Measurements from ENCODE around the gene MAGI1.
"Not testable (repeated sequence)": the region's sequence is repeated elsewhere in the genome, so short reads cannot be mapped to it uniquely, and the experiment has no call there.

MAGI1 gene

GRCh38 chr3:65639444-65639843 lies 399.3 kb downstream of the MAGI1 start:
- no peak overlapping the region for H3K4me3 ChIP-seq (ENCODE audit: low read depth, low read length)
- DNase-seq (ENCODE audit: low read depth): no peak

DNA sequence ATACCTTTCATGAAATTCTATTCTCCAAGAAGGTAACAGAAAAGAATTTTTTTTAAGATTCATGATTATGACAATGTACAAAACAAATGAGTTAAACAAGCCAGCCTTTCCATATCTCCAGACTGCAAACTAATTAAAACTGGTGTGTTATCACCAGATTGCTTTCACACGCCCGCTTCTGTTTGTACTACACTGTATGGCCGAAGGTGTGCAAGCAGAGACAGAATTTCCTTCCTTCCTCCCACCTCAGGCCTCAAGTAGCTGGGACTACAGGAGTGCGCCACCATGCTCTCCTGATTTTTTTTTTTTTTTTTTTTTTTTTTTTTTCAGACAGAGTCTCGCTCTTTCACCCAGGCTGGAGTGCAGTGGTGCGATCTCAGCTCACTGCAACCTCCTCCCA lies 400.4 kb downstream of the MAGI1 start:
- no peak for DNase-seq (ENCODE audit: low read depth)
- no peak overlapping the region for H3K4me3 ChIP-seq (ENCODE audit: low read depth, low read length)

DNA sequence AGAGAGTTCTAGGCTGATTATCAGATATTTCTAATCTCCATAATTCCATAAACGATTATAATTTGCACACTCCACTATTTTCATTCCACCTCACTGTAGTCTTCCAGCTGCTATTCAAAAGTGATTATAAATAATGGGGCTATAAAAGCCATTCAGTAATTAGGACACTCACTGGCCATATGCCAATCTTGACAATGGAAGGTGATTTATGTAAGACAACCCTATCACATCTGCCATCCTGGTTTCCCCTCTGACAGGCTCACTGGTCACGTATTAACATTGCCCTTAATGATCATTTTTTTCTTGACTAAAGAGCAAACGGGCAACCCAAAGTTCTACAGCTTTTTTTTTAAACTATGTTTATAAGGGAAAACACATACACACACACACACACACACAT lies 402.4 kb downstream of the MAGI1 start:
- no peak overlapping the region for H3K4me3 ChIP-seq (ENCODE audit: low read depth, low read length)
- DNase-seq (ENCODE audit: low read depth): no peak

DNA sequence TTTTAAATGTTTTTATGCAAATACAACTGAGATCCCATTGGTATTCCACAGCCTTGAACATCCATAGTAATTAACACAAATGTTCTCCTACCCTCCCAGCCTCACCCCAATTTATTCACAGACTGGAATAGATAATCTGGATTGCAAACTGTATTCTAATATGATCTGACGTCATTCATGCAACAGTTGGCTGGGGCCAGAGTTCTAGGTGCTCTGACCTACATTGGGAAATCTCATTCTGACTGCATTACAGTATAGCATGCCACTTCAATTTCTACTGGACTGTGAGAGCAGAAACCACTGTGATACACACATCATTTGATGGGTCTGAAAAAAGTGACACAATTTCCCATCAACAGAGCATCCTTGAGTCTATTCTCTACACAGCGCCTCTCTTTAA lies 403.1 kb downstream of the MAGI1 start:
- no peak overlapping the region for H3K4me3 ChIP-seq (ENCODE audit: low read depth, low read length)
- no peak for DNase-seq (ENCODE audit: low read depth)

GRCh38 chr3:65633018-65633638 lies 405.6 kb downstream of the MAGI1 start:
- no peak for DNase-seq (ENCODE audit: low read depth)
- H3K4me3 ChIP-seq (ENCODE audit: low read depth, low read length): no peak overlapping the region

- DNase-seq (ENCODE audit: low read depth): no peak
- no peak overlapping the region for H3K4me3 ChIP-seq (ENCODE audit: low read depth, low read length)
Measured at GRCh38 chr3:65632414-65632813, 406.3 kb downstream of the MAGI1 start.

GRCh38 chr3:65628978-65629377 lies 409.7 kb downstream of the MAGI1 start:
- no peak for DNase-seq (ENCODE audit: low read depth)
- no peak overlapping the region for H3K4me3 ChIP-seq (ENCODE audit: low read depth, low read length)

- H3K4me3 ChIP-seq (ENCODE audit: low read depth, low read length): no peak overlapping the region
- no peak for DNase-seq (ENCODE audit: low read depth)
Measured at GRCh38 chr3:65627062-65627461, 411.7 kb downstream of the MAGI1 start.

DNA sequence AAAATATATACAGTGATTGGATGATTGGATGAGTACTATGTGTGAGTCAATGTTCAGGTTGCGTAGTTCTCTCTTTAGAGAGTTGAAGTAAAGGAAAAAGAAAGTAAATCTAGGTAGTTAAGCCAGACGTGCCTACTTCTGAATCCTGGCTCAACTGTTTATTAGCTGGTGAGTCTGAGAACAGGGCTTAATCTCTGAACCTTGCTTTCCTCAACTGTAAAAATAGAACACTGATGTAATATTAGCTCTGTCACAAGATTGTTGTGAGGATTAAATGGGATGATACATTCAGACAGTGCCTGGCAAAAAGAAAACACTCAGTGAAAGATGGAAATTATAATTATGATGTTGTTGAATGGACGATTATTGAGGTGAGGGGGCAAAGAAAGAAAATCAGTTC lies 413.4 kb downstream of the MAGI1 start:
- no peak overlapping the region for H3K4me3 ChIP-seq (ENCODE audit: low read depth, low read length)
- no peak for DNase-seq (ENCODE audit: low read depth)

- no peak for DNase-seq (ENCODE audit: low read depth)
- no peak overlapping the region for H3K4me3 ChIP-seq (ENCODE audit: low read depth, low read length)
Measured at GRCh38 chr3:65623362-65623761, 415.4 kb downstream of the MAGI1 start.

DNA sequence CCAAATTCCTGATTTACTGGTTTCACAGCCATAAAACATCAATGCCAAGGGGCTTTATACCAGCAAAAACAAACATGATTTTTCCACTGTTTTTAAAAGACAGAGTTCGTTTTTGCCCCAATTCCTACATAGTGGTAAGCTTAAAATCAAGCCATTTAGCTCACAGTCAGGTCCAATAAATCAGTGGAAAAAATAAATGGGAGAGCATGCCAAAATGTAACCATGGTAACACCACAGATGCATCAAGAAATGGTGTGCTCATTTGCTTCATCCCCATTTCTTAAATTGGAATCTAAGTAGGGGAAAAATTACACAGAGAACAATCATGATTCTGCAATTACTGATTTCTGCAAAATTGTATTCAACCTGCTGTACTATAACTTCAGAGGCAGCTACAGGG lies 418.8 kb downstream of the MAGI1 start:
- DNase-seq (ENCODE audit: low read depth): no peak
- H3K4me3 ChIP-seq (ENCODE audit: low read depth, low read length): no peak overlapping the region

DNA sequence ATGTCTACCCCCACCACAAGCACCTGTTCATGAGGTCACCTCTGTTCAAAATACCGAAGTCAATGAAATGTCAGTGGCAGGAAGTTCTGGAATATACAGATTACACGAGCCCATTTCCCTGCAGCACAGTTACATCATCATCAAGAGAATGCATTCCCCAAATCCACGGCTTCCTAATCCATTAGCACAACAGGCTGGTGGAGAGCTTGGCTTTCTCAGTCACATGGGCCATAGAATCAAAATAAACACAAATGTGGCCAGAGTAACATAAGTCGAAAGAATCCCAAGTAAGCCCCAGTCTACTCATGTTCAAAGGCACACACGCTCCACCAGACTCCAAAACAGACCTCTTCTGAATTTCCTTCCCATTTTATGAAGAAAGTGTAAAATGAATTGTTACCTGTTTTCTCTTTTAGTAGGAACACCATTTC lies 419.3 kb downstream of the MAGI1 start:
- no peak overlapping the region for H3K4me3 ChIP-seq (ENCODE audit: low read depth, low read length)
- DNase-seq (ENCODE audit: low read depth): no peak

DNA sequence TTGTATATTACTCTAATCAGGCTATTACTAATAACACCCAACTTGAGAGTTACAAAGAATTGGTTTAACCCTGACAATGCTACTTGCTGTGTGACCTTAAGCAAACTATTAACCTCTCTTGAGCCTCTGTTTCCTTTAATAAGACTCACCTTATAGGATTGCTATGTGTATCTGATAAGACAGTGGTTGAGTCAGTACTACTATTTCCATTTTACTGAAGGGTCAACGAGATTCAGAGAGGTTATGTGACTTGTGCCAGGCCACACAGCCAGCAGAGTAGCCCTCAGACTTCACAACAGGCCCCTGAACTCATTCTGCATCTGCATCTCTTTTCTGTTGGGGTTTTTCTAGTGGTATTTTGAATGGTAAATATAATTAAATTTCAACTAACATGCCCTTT lies 420.1 kb downstream of the MAGI1 start:
- DNase-seq (ENCODE audit: low read depth): no peak
- no peak overlapping the region for H3K4me3 ChIP-seq (ENCODE audit: low read depth, low read length)

DNA sequence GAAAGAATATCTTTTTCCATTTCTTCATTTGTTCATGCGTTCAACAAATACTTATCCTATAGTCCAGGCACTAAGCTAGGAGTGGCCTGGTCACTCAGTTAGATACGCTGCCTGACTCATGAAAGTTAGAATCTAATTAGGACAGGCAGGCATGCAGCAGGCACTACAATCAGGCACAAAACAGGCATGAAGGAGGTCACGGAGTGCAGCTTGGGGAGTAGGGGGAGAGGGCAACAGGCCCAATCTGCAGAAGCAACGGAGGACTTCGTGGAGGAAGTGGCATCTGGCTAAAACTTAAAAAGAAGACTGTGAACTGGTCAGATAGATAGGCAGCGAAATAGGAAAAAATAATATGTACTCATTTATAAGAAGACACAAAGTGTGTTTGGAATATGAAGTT lies 420.9 kb downstream of the MAGI1 start:
- no peak for DNase-seq (ENCODE audit: low read depth)
- H3K4me3 ChIP-seq (ENCODE audit: low read depth, low read length): no peak overlapping the region

DNA sequence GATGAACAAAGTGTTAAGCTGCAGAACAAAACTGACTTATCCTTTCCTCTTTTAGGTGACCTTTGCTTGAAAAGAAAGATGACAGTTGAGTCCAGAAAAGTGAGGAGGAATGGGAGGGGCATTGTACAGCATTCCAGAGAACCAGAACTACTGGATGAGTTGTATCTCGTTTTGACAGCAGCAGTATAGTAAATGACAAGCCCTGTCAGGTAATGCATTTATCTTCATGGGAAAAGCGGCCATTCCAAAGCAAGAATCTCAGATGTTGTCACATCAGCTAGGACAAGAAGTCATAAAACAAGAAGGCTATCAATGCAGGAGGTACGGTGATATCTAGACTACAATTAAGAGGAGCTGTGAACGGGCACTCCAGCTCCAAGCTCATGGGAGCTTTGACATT lies 421.5 kb downstream of the MAGI1 start:
- no peak overlapping the region for H3K4me3 ChIP-seq (ENCODE audit: low read depth, low read length)
- DNase-seq (ENCODE audit: low read depth): no peak

- no peak for DNase-seq (ENCODE audit: low read depth)
Measured at GRCh38 chr3:65616563-65616962, 422.2 kb downstream of the MAGI1 start.

DNA sequence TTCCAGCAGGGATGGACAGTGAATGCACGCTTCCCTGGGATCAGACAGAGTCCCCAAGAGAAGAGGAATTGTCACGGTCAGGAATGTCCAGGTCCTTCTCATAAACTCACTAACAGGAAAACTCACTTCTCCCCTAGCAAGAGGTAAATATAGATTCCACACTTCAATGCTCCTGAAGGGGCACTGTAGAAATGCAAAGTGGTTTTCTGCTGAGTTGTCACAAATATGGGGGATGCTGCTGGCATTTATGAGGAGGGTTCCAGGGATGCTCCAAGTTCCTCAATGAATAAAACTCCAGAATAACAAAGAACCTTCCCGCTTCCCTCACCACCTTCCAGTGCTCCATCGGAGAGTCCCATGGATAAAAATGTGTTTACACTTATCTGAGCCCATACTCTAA lies 423.4 kb downstream of the MAGI1 start:
- no peak for DNase-seq (ENCODE audit: low read depth)

More at GRCh38 chr3:65616563-65616962, 422.2 kb downstream of the MAGI1 start:
- H3K4me3 ChIP-seq (ENCODE audit: low read depth, low read length): no peak overlapping the region

DNA sequence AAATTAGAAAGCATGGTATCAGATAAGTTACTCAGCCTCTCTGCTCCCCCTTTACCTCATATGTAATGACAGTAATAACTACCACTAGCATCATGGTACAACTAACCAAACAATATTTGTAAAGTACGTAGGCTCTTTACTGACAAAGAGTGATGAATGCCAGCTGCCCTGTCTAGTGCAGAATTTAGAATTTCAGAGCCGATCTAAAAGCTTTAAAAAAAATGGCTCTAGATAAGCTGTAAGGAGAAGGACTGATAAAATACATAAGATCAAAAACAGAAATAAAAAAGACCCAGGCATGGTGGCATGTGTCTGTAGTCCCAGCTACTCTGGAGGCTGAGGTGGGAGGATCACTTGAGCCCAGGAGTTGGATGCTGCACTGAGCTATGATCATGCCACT lies 424.1 kb downstream of the MAGI1 start:
- H3K4me3 ChIP-seq (ENCODE audit: low read depth, low read length): no peak overlapping the region

More for the DNA sequence above, 423.4 kb downstream of the MAGI1 start:
- H3K4me3 ChIP-seq (ENCODE audit: low read depth, low read length): no peak overlapping the region

GRCh38 chr3:65607965-65608460 lies 430.7 kb downstream of the MAGI1 start:
- not testable (repeated sequence) for DNase-seq (ENCODE audit: low read depth); H3K4me3 ChIP-seq (ENCODE audit: low read depth, low read length)

More for the DNA sequence above, 424.1 kb downstream of the MAGI1 start:
- no peak for DNase-seq (ENCODE audit: low read depth)

DNA sequence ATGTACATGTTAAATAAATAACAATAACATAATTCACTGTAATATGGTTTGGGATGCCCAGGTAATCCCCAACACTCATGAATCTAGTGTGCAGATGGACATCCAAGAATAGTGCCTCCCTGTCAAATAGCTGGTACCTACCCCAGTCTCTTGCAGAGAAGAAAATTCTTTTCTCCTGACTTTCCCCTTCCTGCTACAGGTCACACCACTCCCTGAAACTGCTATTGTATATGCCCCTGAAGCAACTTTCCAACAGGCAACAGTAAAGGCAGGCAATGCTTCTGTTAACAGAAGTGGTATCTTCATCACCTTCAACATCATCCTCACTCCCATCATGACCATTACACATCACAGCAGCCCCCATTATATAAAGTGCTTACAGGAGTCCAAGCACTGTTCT lies 431.6 kb downstream of the MAGI1 start:
- no peak for DNase-seq (ENCODE audit: low read depth)

GRCh38 chr3:65605876-65606432 lies 432.8 kb downstream of the MAGI1 start:
- no peak for DNase-seq (ENCODE audit: low read depth)
- H3K4me3 ChIP-seq (ENCODE audit: low read depth, low read length): no peak overlapping the region

More for the DNA sequence above, 431.6 kb downstream of the MAGI1 start:
- H3K4me3 ChIP-seq (ENCODE audit: low read depth, low read length): no peak overlapping the region
